ENCODE results near the gene NRSN2. TPM values are rescaled to one million over a fixed set of nuclear protein-coding genes. Genes with fewer than 3 reads are reported as not detected.
"Not testable (repeated sequence)": the region's sequence is repeated elsewhere in the genome, so short reads cannot be mapped to it uniquely, and the experiment has no call there.

The NRSN2 gene
- total RNA-seq, 1 experiment from 2014 or later, result 44.9 TPM

DNA sequence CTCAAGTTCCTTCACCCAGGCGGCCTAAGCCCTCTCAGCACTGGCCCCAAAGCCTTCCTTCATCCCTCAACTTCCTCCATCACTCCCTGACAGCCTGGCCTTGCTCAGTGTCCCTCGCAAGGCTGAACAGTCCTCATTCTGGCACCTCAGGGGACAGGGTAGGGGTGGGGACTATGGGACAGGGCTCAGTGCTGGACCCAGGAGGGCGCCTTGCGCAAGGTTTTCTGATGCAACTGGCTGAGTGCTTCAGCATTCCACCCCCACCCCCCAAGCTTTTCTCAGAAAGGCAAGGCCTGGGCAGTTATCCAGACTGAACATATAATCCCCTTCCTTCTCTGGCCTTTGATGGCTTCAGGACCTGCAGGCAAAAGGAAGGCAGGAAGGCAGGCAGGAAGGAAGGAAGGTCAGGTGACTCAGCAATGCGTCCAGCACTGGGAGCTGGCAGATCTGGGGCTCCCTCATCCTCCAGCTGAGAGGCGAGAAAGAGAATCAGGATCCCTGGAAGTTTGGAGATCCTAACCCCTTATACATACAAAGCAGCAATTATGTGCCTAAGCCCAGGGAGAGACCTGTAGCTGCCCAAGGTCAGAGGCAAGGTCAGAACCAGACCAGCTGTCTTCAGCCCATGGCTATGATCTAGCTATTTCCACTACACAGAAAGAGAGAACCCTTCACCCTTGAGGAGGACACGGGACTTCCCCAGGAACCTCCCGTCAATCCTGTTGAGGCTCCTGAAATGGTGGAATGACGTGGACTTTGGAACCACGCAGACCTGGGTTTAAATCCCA lies 25.0 kb downstream of the NRSN2 start:
- H3K9me3 ChIP-seq (ENCODE audit: control insufficient read depth, insufficient read depth, low read depth, low read length), result no peaks in the 10 kb centered on the region
- no TSS peak for BruUV-seq (replicated peaks)
- in situ Hi-C loops (cut with HindIII; ENCODE audit: low pct_unique_long_range_greater_than_20kb, low sequenced_read_pairs), result no loop called here
- peaks cover 6% of the 10 kb centered on the region; the same call in 1 of the 2 replicates for H3K4me1 ChIP-seq (ENCODE audit: control insufficient read depth, insufficient read depth, low read length)
- H3K4me3 ChIP-seq (ENCODE audit: low read depth in 2 of 2, low read length in 2 of 2), result no peak overlapping the region
- ChIA-PET POLR2A (interaction anchor here (0.6 kb wide), 1 partner anchor 16 kb away, joined by 9 read pairs; no protein-coding TSS in a partner anchor), CTCF (interaction anchor here (0.8 kb wide), 2 partner anchors 10 to 60 kb away, joined by 3 to 4 read pairs; no protein-coding TSS in a partner anchor)
- peak overlapping the region; percentile 70; the same call in 1 of the 2 replicates for H3K27ac ChIP-seq (ENCODE audit: low read length)
- no peak for ATAC-seq
- no peak for DNase-seq (ENCODE audit: low read depth, low spot score)
- H3K36me3 ChIP-seq (ENCODE audit: control insufficient read depth, insufficient read depth, low read length), result no peaks in the 10 kb centered on the region
- TF ChIP-seq POLR2AphosphoS5 (IDR thresholded peaks at IDR 0.05; ENCODE audit: low read depth, low read length) (no peak), TCF7L2 (IDR thresholded peaks at IDR 0.05; ENCODE audit: low read depth, low read length) (no peak), SIN3A (IDR thresholded peaks at IDR 0.05; ENCODE audit: borderline replicate concordance, insufficient read depth, low read depth, low read length) (no peak)
- TF ChIP-seq, protein P1, sequence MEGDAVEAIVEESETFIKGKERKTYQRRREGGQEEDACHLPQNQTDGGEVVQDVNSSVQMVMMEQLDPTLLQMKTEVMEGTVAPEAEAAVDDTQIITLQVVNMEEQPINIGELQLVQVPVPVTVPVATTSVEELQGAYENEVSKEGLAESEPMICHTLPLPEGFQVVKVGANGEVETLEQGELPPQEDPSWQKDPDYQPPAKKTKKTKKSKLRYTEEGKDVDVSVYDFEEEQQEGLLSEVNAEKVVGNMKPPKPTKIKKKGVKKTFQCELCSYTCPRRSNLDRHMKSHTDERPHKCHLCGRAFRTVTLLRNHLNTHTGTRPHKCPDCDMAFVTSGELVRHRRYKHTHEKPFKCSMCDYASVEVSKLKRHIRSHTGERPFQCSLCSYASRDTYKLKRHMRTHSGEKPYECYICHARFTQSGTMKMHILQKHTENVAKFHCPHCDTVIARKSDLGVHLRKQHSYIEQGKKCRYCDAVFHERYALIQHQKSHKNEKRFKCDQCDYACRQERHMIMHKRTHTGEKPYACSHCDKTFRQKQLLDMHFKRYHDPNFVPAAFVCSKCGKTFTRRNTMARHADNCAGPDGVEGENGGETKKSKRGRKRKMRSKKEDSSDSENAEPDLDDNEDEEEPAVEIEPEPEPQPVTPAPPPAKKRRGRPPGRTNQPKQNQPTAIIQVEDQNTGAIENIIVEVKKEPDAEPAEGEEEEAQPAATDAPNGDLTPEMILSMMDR (IDR thresholded peaks at IDR 0.05), result no peak
- TF ChIP-seq, protein P2, sequence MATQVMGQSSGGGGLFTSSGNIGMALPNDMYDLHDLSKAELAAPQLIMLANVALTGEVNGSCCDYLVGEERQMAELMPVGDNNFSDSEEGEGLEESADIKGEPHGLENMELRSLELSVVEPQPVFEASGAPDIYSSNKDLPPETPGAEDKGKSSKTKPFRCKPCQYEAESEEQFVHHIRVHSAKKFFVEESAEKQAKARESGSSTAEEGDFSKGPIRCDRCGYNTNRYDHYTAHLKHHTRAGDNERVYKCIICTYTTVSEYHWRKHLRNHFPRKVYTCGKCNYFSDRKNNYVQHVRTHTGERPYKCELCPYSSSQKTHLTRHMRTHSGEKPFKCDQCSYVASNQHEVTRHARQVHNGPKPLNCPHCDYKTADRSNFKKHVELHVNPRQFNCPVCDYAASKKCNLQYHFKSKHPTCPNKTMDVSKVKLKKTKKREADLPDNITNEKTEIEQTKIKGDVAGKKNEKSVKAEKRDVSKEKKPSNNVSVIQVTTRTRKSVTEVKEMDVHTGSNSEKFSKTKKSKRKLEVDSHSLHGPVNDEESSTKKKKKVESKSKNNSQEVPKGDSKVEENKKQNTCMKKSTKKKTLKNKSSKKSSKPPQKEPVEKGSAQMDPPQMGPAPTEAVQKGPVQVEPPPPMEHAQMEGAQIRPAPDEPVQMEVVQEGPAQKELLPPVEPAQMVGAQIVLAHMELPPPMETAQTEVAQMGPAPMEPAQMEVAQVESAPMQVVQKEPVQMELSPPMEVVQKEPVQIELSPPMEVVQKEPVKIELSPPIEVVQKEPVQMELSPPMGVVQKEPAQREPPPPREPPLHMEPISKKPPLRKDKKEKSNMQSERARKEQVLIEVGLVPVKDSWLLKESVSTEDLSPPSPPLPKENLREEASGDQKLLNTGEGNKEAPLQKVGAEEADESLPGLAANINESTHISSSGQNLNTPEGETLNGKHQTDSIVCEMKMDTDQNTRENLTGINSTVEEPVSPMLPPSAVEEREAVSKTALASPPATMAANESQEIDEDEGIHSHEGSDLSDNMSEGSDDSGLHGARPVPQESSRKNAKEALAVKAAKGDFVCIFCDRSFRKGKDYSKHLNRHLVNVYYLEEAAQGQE (IDR thresholded peaks at IDR 0.05; ENCODE audit: insufficient read depth in 1 of 2, low read depth in 2 of 2, low read length in 1 of 2), result no peak
- H3K27me3 ChIP-seq (ENCODE audit: control insufficient read depth, insufficient read depth, low read length), result no peaks in the 10 kb centered on the region
- intact Hi-C loops (cut with micrococcal nuclease; ENCODE audit: unreplicated experiment), result no loop called here

DNA sequence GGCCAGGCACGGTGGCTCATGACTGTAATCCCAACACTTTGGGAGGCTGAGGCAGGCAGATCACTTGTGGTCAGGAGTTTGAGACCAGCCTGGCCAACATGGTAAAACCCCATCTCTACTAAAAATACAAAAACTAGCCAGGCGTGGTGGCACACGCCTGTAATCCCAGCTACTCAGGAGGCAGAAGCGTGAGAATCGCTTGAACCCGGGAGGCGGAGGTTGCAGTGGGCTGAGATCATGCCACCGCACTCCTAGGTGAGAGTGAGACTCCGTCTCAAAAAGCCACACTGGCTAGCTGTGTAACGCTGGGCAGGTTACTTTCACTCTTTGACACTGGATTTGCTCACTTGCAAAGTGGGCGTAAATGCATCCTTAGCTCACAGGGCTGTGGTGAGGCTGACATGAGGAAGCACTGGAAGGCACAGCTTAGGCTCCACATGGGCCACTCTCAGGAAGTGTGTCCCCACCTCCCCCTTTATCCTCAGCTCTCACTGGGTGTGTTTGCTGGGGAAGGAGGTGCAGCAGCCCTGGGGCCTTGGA lies 25.7 kb downstream of the NRSN2 start:
- BruUV-seq (replicated peaks); H3K27me3 ChIP-seq (ENCODE audit: control insufficient read depth, insufficient read depth, low read length); DNase-seq (ENCODE audit: low read depth, low spot score); POLR2A ChIA-PET; in situ Hi-C loops (cut with HindIII; ENCODE audit: low pct_unique_long_range_greater_than_20kb, low sequenced_read_pairs); ATAC-seq; H3K9me3 ChIP-seq (ENCODE audit: control insufficient read depth, insufficient read depth, low read depth, low read length); intact Hi-C loops (cut with micrococcal nuclease; ENCODE audit: unreplicated experiment); H3K36me3 ChIP-seq (ENCODE audit: control insufficient read depth, insufficient read depth, low read length); H3K4me3 ChIP-seq (ENCODE audit: low read depth in 2 of 2, low read length in 2 of 2); H3K4me1 ChIP-seq (ENCODE audit: control insufficient read depth, insufficient read depth, low read length): not testable (repeated sequence)
- peak overlapping the region; percentile 70; the same call in 1 of the 2 replicates for H3K27ac ChIP-seq (ENCODE audit: low read length)
- CTCF ChIA-PET, result interaction anchor here (0.8 kb wide), 1 partner anchor 11 kb away, joined by 4 read pairs; no protein-coding TSS in a partner anchor
